Stimulated activated CD4-positive, alpha-beta T cell treated with anti-CD3 and anti-CD28 coated beads, Interleukin-4, amount 100 ng/mL, for 4 hours (primary cell): ENCODE results near the gene TAPT1.
A peak's percentile ranks its signal among the peaks of the same experiment; 100 is the strongest.

Experiments used
- DNase-seq, 2 experiments: peaks; one replicate each; pipeline ENCODE4 v3.0.0-alpha.2; 2020

The TAPT1 gene

DNA sequence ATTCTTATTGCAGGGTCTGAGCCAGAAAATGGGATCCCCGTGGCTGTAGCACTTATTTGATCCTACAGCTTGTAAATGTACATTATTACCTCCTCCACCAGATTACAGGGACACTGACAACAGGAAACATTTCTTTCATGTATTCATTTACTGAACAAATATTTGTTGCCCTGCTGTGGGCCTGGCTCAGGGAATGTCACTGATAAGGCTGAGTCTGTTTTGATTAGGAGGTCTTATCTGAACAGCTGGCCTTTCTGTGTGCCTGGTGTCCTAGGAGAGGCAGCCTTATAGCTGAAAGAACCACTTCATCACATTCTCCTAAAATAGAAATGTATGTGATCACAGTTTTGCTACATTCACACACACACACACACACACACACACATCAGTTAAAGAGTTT, 96.9 kb downstream of the TAPT1 start:
- DNase-seq, result no peak

DNA sequence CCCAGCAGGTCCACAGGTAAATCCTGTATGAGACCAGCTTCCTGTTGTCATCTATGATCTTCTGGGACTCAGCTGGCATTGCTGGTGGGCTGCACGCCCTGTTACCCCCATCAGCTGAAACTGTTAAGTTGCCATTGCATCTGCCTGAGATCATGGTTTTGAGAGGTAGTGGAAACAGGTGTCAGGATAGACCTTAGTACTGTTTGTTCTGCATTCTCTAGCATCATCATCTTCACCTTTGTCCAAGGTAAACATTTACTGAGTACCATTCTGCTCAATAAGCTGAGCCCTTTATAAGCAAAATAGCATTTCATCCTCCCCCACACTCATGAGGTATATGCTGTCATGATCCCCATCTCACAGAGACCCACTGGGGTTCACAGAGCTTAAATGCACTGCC, 99.6 kb downstream of the TAPT1 start:
- DNase-seq, result no peak

- no peak for DNase-seq
These were observed 100.5 kb downstream of the TAPT1 start for GRCh38 chr4:16125571-16126445.

DNA sequence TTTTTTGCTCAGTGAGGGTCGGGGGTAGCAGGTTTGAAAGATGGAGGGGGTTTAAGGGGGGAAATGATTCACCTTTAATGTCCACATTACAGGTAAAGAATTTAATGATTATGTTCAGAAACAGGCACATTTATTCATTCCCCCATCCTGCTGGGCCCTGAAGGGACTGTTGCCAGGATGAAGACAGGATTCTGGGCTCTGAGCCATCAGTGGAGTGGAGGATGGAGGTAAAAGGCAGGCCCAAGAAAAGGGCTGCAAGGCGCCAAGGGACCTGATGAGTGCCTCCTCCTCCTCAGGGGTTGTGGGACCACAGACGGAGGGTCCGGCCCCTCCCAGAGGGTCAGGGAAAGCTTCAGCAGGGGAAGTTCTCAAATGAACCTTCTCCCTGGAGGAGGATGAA, 102.0 kb downstream of the TAPT1 start:
- DNase-seq, result no peak

- DNase-seq, result no peak
These were observed 102.8 kb downstream of the TAPT1 start for GRCh38 chr4:16123356-16124084.

DNA sequence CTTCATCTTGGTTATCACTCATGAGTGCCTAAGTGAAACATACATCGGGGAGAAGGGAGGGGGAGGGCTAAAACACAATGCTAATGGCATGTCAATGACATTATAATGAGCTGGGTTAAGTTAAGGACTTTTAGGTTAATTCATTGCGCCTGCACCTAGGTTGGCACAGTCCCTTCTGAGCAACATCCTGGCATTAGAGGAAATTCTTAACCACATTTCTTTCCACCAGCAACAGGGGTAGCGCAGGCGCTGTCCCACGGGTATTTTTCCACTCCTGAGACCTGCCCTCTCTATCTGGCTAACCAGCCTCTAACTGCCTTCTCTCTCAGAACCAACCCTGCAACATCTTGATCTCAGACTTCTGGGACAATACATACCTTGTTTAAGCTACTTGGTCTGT, 103.5 kb downstream of the TAPT1 start:
- DNase-seq, result peak; percentile 6 to 58

- no peak for DNase-seq
These were observed 104.0 kb downstream of the TAPT1 start for GRCh38 chr4:16122308-16122711.

GRCh38 chr4:16120720-16121119, 105.6 kb downstream of the TAPT1 start:
- DNase-seq, result no peak

GRCh38 chr4:16119981-16120380, 106.3 kb downstream of the TAPT1 start:
- DNase-seq, result no peak

GRCh38 chr4:16118090-16118489, 108.2 kb downstream of the TAPT1 start:
- DNase-seq, result no peak

DNA sequence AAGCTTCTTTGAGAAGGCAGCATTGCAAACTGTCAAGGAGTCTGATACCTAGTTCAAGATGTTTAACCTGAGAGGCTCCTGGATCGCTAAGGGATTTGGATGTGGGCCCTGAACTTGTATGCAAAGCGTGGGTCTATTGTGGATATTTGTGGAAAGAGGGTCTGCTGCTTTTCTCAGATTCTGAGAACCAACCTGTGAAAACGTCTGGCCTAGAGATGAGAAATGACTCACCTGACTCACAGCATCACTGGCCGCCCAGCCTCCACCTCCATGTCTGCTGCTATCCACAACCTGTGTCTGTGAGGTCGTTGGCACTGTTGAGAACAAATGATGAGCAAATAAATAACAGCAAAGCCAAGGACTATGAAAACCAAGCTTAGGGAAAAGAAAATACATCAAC, 109.1 kb downstream of the TAPT1 start:
- DNase-seq, result no peak

DNA sequence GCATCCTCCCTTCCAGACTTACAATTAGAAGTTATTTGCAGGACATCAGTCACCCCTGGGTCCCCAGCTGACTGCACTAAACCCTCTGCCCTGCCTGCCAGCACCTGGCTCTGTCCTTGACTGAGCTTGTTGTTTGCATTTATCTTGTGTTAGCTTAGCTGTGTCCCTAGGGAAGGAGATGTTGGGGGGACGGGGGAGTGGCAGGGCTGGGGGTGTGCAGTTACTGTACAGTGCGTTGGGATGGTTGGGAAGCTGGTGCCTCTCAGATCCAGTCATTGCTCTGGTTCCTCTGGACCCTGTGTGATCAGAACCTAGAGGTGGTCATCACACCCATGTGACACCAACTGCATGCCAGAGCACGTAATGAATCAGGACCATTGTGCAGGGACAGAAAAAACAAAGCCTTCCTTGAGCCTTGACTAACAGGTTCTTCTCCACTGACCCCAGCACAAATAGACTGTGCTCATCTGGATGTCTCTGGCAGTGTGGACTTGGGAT, 109.7 kb downstream of the TAPT1 start:
- no peak for DNase-seq

- DNase-seq, result no peak
These were observed 110.3 kb downstream of the TAPT1 start for GRCh38 chr4:16116019-16116418.

GRCh38 chr4:16114546-16114945, 111.7 kb downstream of the TAPT1 start:
- DNase-seq, result no peak

GRCh38 chr4:16113741-16114140, 112.5 kb downstream of the TAPT1 start:
- no peak for DNase-seq

DNA sequence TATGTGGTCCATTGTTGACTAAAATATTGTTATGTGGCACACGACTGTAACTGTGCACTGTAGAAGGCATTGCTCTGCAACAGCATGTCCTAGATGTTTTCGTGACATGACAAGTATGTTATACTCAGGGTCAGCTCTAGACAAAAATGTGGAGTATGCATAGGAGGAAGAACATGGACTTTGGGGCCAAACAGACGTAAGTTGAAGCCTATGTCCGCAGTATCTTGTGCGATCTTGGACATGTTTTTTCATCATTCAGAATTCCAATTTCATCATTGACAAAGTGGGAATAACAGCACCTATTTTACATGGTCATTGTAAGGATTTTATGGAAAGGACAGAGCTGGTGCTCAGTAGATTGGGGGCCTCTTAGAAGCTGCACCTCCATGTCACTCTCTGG, 114.7 kb downstream of the TAPT1 start:
- no peak for DNase-seq

- DNase-seq, result no peak
These were observed 115.5 kb downstream of the TAPT1 start for GRCh38 chr4:16110661-16111290.
